Measurements from ENCODE around the gene TRAPPC5.
"Not testable (repeated sequence)": the region's sequence is repeated elsewhere in the genome, so short reads cannot be mapped to it uniquely, and the experiment has no call there.

Gene TRAPPC5

GRCh38 chr19:7641290-7642276 is 39.0 kb upstream of the TRAPPC5 start:
- Histone ChIP-seq H3K27me3 (ENCODE audit: low read depth, low read length) (no peaks in the 10 kb centered on the region), H3K9me3 (ENCODE audit: insufficient read depth, low read length) (no peaks in the 10 kb centered on the region), H2AFZ (ENCODE audit: low read depth, low read length) (no peak overlapping the region), H4K20me1 (ENCODE audit: insufficient read depth, low read length) (peaks cover 7% of the 10 kb centered on the region; the same call in 1 of the 2 replicates), H3K4me1 (ENCODE audit: low read length) (peaks cover 31% of the 10 kb centered on the region), H3K27ac (ENCODE audit: low read length) (no peak overlapping the region), H3K9ac (ENCODE audit: low read length) (no peak overlapping the region), H3K79me2 (ENCODE audit: low read length) (peaks cover 34% of the 10 kb centered on the region), H3K4me3 (ENCODE audit: low read length) (no peak overlapping the region), H3K36me3 (replicated peaks; ENCODE audit: low read depth, low read length) (peaks cover 30% of the 10 kb centered on the region), H3K4me2 (ENCODE audit: low read length) (no peak overlapping the region)
- TF ChIP-seq EZH2phosphoT487 (IDR thresholded peaks at IDR 0.05; ENCODE audit: low read depth), result no peak
- TF ChIP-seq, protein P1, sequence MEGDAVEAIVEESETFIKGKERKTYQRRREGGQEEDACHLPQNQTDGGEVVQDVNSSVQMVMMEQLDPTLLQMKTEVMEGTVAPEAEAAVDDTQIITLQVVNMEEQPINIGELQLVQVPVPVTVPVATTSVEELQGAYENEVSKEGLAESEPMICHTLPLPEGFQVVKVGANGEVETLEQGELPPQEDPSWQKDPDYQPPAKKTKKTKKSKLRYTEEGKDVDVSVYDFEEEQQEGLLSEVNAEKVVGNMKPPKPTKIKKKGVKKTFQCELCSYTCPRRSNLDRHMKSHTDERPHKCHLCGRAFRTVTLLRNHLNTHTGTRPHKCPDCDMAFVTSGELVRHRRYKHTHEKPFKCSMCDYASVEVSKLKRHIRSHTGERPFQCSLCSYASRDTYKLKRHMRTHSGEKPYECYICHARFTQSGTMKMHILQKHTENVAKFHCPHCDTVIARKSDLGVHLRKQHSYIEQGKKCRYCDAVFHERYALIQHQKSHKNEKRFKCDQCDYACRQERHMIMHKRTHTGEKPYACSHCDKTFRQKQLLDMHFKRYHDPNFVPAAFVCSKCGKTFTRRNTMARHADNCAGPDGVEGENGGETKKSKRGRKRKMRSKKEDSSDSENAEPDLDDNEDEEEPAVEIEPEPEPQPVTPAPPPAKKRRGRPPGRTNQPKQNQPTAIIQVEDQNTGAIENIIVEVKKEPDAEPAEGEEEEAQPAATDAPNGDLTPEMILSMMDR (IDR thresholded peaks at IDR 0.05; ENCODE audit: low read depth, low read length), result no peak

DNA sequence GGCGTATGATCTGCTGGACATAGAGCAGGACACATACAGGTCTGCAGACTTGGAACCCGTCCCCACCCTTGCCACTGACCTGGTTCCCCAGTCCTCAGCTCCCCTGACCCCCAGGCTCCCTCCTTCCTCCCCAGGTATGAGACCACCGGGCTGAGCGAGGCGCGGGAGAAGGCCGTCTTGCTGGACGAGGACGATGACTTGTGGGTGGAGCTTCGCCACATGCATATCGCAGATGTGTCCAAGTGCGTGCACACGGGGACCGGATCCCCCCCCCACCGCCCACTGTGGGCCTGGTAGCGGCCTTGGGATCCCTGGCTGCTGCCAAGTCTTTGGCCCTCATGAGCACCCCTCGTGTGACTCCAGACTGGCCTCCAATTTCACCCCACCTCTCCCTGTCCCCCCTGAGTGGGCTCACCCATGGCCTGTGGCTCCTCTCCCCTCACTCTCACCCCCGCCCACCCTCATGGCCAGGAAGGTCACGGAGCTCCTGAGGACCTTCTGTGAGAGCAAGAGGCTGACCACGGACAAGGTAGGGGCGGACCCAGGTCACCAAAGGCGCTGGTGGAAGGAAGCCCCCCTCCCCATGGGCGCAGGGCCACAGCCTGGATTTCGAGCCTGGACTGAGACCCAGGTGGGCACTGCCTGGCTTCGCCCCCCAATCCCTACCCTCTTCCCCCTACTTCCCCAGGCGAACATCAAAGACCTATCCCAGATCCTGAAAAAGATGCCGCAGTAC is 38.2 kb upstream of the TRAPPC5 start:
- no peak overlapping the region for H3K9ac ChIP-seq (ENCODE audit: low read length)
- H4K20me1 ChIP-seq (ENCODE audit: insufficient read depth, low read length), result peaks cover 7% of the 10 kb centered on the region; the same call in 1 of the 2 replicates
- peaks cover 32% of the 10 kb centered on the region for H3K4me1 ChIP-seq (ENCODE audit: low read length)
- no peak overlapping the region for H3K4me2 ChIP-seq (ENCODE audit: low read length)
- H3K9me3 ChIP-seq (ENCODE audit: insufficient read depth, low read length), result no peaks in the 10 kb centered on the region
- TF ChIP-seq, protein P1 (IDR thresholded peaks at IDR 0.05; ENCODE audit: low read depth, low read length), result no peak
- no peak for TF ChIP-seq EZH2phosphoT487 (IDR thresholded peaks at IDR 0.05; ENCODE audit: low read depth)
- no peak overlapping the region for H2AFZ ChIP-seq (ENCODE audit: low read depth, low read length)
- peaks cover 38% of the 10 kb centered on the region for H3K36me3 ChIP-seq (replicated peaks; ENCODE audit: low read depth, low read length)
- H3K27me3 ChIP-seq (ENCODE audit: low read depth, low read length), result no peaks in the 10 kb centered on the region
- H3K79me2 ChIP-seq (ENCODE audit: low read length), result peaks cover 29% of the 10 kb centered on the region
- no peak overlapping the region for H3K27ac ChIP-seq (ENCODE audit: low read length)
- H3K4me3 ChIP-seq (ENCODE audit: low read length), result no peak overlapping the region

DNA sequence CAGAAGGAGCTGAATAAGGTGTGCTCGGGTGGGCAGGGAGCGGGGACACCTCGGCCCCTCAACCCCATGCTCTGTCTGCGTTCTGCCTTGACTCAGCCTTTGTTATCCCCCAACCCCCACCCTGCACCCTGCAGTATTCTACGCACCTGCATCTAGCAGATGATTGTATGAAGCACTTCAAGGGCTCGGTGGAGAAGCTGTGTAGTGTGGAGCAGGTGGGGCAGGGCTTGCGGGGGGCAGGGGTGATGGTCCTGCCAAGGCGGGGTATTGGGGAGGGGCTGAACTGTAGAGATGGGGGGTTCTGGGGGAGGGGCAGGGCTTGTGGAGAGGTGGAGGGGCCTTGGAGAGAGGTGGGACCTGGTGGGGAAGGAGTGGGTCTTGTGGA is 37.6 kb upstream of the TRAPPC5 start:
- Histone ChIP-seq H3K4me2 (ENCODE audit: low read length) (no peak overlapping the region), H3K9me3 (ENCODE audit: insufficient read depth, low read length) (no peaks in the 10 kb centered on the region), H3K27ac (ENCODE audit: low read length) (no peak overlapping the region), H3K79me2 (ENCODE audit: low read length) (peaks cover 23% of the 10 kb centered on the region), H3K4me3 (ENCODE audit: low read length) (no peak overlapping the region), H3K36me3 (replicated peaks; ENCODE audit: low read depth, low read length) (peaks cover 38% of the 10 kb centered on the region), H3K27me3 (ENCODE audit: low read depth, low read length) (no peaks in the 10 kb centered on the region), H4K20me1 (ENCODE audit: insufficient read depth, low read length) (peaks cover 7% of the 10 kb centered on the region; the same call in 1 of the 2 replicates), H3K4me1 (ENCODE audit: low read length) (peaks cover 28% of the 10 kb centered on the region), H2AFZ (ENCODE audit: low read depth, low read length) (no peak overlapping the region), H3K9ac (ENCODE audit: low read length) (no peak overlapping the region)
- TF ChIP-seq, protein P1 (IDR thresholded peaks at IDR 0.05; ENCODE audit: low read depth, low read length), result no peak

DNA sequence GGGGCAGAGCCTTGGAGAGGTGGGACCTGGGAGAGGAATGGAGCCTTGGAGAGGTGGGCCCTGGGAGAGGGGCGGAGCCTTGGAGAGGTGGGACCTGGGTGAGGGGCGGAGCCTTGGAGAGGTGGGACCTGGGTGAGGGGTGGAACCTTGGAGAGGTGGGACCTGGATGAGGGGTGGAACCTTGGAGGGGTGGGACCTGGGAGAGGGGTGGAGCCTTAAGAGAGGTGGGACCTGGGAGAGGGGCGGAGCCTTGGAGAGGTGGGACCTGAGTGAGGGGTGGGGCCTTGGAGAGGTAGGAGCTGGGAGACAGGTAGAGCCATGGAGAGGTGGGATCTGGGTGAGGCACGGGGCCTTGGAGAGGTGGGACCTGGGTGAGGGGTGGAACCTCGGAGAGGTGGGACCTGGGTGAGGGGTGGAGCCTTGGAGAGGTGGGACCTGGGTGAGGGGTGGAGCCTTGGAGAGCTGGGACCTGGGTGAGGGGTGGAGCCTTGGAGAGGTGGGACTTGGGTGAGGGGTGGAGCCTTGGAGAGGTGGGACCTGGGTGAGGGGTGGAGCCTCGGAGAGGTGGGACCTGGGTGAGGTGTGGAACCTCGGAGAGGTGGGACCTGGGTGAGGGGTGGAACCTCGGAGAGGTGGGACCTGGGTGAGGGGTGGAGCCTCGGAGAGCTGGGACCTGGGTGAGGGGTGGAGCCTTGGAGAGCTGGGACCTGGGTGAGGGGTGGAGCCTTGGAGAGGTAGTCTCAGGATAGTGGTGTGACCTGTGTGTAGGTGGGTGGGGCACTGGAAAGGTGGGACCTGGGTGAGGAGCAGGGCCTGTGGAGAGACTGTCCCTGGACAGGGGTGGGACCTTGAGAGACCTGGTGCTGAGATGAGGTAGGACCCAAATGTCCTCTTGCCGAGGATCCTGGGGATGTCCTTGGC is 36.7 kb upstream of the TRAPPC5 start:
- H3K27ac ChIP-seq (ENCODE audit: low read length); H3K4me3 ChIP-seq (ENCODE audit: low read length); H3K27me3 ChIP-seq (ENCODE audit: low read depth, low read length); H4K20me1 ChIP-seq (ENCODE audit: insufficient read depth, low read length); H3K4me2 ChIP-seq (ENCODE audit: low read length); H3K9me3 ChIP-seq (ENCODE audit: insufficient read depth, low read length); H3K9ac ChIP-seq (ENCODE audit: low read length); H2AFZ ChIP-seq (ENCODE audit: low read depth, low read length): not testable (repeated sequence)
- H3K36me3 ChIP-seq (replicated peaks; ENCODE audit: low read depth, low read length), result peaks cover 35% of the 10 kb centered on the region
- peaks cover 14% of the 10 kb centered on the region for H3K79me2 ChIP-seq (ENCODE audit: low read length)
- H3K4me1 ChIP-seq (ENCODE audit: low read length), result peaks cover 26% of the 10 kb centered on the region

Data from OCI-LY3 (cell line).